ENCODE results near the gene NPAT.
A peak's percentile ranks its signal among the peaks of the same experiment; 100 is the strongest.

The NPAT gene

DNA sequence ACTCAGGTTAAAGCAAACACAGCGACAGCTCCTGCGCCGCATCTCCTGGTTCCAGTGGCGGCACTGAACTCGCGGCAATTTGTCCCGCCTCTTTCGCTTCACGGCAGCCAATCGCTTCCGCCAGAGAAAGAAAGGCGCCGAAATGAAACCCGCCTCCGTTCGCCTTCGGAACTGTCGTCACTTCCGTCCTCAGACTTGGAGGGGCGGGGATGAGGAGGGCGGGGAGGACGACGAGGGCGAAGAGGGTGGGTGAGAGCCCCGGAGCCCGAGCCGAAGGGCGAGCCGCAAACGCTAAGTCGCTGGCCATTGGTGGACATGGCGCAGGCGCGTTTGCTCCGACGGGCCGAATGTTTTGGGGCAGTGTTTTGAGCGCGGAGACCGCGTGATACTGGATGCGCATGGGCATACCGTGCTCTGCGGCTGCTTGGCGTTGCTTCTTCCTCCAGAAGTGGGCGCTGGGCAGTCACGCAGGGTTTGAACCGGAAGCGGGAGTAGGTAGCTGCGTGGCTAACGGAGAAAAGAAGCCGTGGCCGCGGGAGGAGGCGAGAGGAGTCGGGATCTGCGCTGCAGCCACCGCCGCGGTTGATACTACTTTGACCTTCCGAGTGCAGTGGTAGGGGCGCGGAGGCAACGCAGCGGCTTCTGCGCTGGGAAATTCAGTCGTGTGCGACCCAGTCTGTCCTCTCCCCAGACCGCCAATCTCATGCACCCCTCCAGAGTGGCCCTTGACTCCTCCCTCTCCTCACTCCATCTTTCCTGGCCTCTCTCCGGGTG, at the start of gene NPAT, which contains the start of gene ATM:
Gene NPAT (minus strand): TSS at position 65 of the 774 bp plus-strand sequence. CDS start 102 bp downstream, outside the sequence.
Gene ATM (plus strand): TSS at position 494 of the 774 bp plus-strand sequence. CDS start 4,558 bp downstream, outside the sequence.
- DNase-seq: peak; percentile 97

DNA sequence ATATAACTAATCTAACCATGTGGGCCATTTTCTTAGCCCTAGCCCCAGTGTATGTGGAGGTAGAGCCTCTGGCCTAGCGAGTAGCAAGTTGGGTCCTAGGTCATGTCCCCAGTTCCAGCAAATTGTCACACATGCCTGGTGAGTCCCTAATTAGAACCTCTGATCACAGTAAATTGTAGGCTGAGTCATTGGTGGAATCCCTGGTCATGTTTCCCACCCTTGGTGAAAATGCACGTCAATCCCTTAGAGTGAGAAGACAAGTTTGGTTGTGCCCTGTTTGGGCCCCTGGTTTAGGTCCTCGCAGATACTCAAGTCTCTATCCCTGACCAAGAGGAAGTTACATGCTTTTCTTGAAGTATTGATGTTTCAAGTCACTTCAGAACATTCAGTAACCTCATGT, 47.1 kb upstream of the NPAT start:
- DNase-seq: no peak

DNA sequence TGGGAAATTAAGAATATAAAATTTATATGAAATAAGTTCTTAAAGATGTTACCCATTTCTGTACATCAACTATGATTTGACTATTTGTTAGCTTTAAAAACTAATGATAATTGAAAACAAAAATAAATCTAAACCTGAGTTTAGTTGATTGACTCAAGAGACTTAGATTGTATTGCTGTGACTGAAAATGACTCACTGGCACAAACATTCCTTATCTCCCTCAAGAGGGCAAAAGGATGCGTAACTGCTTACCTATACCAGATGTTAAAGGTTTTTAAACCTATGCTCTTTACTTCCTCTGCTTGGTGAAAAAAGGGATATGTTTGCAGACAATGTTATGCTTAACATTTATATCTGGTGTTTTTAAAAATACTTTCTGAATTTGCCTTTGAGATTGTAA, 30.7 kb upstream of the NPAT start:
- no peak for DNase-seq

DNA sequence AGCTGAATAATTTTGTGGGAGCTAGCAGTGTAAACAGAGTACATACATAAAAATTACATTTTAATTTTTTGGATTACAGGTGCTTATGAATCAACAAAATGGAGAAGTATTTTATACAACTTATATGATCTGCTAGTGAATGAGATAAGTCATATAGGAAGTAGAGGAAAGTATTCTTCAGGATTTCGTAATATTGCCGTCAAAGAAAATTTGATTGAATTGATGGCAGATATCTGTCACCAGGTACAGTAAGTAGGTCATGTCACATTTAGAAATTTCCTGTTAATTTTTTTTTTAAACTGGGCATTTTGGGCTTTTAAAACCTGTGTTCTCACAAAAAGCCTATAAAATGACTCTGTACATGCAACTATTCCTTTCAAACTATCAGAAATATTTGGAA, 24.4 kb upstream of the NPAT start:
- DNase-seq: no peak

DNA sequence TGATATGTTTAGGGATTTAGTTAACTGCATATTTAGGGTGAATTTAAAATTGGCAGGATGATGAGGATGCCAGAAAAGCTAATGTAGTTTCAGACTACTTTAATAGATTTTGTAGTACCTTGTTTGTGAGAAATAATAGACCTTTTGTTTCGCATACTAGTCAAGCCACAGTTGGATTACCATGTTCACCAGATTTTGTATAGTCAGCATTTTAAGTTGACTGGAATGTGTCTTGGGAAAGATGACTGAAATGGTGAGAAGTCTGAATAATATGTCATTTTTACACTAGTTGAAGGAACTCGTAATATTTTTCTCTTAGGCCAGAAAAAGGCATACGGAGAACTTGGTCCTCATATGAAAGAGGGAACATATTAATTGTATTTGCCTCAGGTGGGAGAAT, 23.9 kb upstream of the NPAT start:
- no peak for DNase-seq

DNA sequence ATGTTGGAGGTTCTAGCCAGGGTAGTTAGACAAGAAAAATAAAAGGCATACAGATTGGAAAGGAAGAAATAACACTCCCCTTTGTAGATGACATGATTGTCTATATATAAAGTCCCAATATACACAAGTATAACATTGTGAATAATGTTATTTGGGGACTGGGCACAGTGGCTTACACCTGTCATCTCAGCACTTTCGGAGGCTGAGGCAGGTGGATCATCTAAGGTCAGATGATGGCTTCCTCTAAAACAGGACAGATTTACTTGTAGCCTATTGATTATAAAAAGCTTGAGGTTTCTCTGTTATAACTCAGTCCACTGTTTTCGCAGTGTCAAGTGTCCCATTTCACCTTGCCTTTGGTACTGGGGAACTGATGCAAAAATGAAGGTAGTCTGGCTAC, 20.0 kb upstream of the NPAT start:
- no peak for DNase-seq

DNA sequence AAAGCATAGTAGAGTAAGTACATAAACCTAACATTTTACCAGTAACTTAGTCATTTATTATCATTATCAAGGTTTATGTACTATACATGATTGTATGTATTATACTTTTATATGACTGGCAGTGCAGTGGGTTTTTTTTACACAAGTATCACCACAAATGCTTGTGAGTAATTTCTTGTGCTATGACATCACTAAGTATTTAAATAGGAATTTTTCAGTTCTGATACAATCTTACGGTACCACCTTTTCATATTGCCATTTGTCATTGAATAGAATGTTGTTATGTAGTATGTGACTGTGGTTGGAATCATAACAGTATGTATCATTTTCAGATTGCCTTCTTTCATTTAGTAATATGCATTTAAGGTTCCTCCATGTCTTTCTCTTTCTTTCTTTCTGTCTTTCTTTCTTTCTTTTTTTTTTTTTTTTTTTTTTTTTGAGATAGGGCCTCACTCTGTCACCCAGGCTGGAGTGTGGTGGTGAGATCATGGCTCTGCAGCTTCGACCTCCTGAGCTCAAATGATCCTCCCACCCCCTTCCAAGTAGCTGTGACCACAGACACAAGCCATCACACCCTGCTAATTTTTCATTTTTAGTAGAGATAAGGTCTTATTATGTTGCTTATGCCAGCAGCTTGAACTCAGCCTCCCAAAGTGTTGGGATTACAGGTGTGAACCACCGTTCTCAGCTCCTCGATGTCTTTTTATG, 19.0 kb upstream of the NPAT start:
- no peak for DNase-seq

DNA sequence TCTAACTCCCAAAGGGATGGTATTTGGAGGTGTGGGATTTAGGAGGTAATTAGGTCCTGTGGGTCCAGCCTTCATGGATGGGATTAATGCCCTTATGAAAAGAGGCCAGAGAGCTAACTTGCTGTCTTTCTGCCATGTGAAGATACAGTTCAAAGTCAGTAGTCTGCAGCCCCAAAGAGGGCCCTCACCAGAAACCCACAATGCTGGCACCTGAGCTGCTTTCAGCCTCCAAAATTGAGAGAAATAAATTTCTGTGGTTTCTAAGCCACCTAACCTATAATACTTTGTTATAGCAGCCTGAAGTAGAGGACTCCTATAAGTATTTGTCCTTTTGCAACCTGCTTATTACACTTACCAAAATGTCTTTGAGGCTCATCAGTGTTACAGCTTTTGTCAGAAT, 16.6 kb upstream of the NPAT start:
- DNase-seq: no peak

DNA sequence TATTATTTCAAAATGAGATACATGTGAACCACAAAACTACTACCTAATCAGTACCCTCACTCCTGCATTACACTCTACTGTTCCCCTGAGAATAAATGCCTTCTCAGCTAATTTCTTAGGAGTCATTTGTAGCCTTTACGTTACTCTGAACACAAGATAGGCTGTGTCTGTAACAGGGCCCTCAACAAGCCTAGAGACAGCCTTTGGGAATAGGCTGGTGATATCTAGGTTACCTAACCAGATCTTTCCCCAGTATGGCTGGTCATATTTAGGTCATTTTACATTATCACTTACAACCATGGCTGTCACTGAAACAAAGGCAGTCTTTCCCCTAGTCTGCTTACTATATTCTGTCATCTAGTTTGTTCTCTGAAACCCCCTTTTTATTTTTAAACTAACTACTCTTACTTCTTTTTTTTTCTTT, 14.6 kb upstream of the NPAT start:
- no peak for DNase-seq

DNA sequence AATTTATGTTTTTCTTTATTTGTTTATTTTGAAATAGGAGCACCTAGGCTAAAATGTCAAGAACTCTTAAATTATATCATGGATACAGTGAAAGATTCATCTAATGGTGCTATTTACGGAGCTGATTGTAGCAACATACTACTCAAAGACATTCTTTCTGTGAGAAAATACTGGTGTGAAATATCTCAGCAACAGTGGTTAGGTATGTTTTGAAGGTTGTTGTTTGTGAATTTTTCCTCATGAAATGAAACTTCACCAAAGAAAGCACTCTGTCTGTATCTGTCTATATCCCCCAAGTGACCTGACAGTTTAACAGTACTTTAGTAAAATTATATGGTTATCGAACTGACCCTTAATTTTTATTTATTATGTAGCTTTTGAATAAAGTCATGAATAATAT, 13.2 kb upstream of the NPAT start:
- DNase-seq: no peak

DNA sequence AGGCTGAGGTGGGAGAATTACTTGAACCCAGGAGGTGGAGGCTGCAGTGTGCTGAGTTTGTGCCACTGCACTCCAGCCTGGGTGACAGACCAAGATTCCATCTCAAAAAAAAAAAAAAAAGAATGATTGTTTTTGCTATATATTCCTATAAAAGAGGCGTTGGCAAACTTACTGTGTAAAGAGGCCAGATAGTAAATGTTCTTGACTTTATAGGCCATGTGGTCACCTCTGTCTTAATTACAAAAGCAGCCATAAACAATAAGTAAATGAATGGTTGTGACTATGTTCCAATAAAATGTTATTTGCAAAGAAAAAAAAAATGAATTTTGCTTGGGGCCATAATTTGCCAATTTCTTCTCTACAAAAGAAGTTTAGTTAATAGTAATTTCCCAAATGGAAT, 12.8 kb upstream of the NPAT start:
- DNase-seq: no peak

DNA sequence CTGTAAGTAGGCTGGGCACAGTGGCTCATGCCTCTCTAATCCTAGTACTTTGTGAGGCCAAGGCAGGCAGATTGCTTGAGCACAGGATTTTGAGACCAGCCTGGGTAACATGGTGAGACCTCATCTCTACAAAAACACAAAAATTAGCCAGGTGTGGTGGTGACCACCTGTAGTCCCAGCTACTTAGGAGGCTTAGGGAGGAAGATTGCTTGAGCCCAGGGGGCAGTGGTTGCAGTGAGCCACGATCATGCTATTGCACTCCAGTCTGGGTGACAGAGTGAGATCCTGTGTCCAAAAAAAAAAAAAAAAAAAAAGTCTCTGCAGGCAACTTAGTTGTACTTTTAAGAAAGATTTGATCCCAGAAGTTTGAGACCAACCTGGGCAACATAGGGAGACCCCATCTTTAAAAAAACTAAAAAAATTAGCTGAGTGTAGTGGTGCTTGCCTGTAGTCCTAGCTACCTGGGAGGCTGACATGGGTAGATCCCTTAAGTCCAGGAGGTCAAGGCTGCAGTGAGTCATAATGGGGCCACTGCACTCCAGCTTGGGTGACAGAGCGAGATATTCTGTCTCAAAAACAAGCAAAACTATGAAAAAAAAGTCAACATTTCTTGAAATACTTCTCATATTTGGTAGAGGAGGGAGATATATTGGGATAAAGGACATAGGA, 11.0 kb upstream of the NPAT start:
- DNase-seq: no peak

DNA sequence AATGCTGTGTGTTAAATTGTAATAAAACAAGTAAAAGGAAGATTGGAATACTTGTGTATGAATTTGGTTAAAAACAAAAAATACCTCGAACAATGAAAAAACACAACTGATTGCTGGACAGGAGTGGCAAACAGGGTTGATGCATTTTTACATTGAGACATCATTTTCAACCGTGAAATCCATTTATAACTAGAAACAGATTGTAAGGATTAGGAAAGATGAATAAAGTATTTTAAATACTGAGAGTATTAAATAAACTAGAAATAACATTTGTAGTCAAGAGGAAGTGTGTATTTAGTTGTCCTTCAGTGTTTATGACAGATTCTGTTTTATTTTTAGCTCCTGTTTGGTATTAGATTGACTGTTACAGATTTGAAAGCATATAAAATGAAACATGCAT, 5.8 kb upstream of the NPAT start:
- no peak for DNase-seq

DNA sequence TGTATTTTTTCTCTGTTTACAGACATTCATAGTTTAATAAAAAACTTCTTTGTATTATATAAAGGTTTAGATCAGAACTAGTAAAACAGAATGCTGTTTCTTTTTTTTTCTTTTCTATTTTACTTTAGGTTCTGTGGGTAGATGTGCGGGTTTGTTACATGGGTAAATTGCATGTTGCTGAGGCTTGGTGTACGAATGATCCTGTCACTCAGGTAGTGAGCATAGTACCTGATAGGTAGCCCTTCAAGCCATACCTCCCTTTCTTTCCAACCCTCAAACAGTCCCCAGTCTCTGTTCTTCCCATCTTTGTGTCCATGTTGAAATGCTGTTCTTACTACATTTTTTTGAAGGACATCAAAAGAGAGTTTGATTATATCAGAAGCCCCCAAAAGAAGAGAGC, 3.6 kb upstream of the NPAT start:
- no peak for DNase-seq

DNA sequence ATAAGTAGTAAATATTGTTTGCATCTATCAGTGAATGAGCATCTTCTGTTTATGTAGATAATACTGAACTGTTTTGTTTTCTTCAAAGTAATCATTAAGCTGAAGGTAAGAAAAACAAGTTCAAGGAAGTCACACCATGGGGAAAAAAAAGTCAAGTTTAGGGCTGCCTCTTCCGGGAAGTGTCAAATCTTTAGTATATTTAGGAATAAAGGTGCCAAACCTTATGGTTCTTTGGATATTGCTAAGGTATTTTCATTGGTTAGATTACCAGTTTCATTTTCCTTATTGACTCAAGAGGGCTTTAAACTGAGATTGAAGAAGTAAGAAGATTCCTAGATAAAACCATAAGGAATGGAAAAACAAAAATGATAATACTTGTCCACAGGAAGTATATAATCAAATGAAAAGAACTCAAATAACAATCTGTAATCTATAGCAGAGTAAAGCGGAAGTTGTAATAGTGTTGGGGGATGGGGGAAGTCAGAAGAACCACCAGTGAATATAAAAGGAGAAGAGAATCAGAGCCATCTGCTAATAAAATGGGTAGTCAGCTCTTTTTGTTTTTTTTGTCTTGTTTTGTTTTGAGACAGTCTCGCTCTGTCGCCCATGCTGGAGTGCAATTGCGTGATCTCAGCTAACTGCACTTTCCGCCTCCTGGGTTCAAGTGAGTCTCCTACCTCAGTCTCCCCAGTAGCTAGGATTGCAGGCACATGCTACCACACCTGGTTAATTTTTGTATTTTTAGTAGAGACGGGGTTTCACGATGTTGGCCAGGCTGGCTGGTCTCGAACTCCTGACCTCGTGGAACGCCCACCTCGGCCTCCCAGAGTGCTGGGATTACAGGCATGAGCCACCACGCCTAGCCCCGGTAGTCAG, 2.7 kb upstream of the NPAT start:
- DNase-seq: no peak

DNA sequence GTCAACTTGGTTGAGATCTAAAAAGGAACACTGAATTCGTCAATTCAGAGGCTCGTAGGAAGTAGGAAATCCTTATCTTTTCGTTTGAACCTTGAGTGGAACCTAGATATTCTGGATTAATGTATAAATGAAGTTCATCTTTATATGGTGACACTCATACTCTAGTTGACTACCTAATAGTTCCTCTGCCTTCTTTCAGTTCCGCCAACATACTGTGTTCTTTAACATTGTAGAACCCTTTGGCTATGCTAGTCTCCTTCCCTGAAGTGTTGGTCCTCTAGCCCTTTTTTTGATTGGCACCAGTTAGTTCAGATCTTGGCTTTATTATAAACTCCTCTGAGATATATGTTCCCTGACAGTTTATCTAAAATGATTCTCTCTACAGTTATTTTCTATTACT, 1.9 kb upstream of the NPAT start:
- no peak for DNase-seq

DNA sequence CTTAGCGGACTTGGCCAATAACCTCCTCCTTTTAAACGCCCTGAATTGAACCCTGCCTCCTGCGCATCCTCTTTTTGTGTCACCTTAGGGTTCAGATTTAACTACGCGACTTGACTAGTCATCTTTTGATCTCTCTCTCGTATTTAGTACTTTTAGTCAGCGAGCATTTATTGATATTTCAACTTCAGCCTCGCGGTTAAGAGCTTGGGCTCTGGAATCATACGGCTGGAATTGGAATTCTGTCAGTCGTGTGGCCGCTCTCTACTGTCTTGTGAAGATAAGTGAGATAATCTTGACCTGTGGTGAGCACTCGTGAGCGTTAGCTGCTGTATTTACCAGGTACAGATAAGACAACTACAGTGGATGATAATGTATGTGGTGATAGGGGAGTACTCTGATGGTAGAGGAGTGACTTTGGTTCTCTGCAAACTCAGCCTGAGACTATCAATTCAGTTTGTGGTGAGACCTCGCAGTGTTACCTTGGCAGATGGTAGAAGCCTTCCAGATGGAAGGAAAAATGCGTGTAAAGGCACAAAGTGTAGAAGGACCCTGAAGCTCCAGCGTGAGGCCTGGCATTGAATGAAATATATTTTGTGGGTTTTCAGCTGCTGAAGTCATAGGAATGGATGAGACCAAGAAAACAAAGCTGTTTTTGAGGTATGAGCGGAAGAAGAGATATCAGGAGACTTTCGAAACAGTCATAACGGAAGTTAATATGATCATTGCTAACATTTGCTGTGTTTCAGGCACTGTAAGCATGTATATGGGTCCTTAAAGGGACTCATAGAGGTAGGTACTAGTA, 1.1 kb upstream of the NPAT start:
- DNase-seq: no peak

DNA sequence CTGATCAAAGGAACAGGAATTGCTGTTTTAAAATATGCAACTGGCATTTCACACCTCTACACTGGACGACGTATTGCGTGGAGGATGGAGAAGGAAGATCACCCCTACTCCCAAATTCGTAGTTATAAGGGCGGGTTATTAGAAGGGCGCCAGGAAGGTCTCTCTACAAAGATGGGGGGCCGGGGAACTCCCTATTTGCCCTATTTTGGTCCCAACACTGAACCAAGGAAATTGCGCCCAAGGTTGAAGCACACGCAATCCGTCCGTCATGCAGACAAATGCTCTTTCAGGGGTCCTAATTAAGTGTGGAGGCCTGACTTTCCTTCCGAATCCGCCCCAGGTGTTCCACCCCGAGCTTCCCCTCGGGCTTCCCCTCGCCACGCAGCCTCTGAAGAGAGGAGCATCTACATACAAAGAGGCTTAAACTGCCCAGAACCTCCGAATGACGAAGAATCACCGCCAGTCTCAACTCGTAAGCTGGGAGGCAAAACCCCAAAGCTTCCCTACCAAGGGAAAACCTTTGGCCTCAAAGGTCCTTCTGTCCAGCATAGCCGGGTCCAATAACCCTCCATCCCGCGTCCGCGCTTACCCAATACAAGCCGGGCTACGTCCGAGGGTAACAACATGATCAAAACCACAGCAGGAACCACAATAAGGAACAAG, 396 bp downstream of the NPAT start:
- DNase-seq: no peak

DNA sequence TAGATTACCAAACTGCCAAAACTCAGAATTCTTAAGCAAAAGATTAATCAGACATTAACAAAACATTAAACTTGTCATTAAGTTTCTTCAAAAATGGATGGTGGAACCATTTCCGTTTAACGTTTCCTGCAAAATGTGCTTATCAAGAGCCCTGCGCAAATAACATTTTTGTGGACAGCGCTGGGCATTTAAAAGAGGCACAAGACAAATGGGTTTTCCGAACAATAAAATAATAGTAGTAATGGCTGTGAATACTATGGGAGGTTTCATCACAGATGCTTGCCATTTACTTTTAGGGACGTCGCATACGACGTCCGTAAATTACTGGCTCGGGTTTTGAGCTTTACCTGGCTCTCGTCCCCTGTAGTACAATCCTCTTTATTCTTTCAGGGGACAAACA, 1.1 kb downstream of the NPAT start:
- no peak for DNase-seq

DNA sequence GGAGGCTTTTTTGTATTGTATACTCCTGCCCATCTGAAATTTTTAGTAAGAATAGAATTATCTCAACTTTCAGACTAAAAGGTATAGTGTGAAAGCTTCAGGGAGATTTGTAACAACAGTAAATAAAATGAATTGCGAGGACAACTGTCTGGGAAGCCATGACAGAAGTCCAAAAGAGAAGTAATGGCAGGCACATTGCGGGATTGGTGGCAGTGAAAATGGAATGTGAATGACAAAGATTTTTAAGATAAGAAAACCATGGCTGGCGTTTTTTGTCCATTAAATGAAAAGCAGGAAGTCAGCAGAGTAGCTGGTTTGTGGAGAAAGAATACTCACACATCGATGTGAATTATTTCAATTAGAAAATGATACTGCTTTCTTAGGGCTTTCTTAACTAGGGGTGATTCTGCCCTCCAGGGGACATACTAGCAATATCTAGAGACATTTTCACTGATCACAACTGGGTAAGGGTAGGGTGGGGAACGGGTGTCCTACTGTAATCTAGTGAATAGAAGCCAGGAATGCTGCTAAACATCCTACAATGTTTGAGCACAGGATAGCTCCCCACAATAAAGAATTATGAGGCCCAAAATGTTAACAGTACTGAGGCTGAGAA, 1.6 kb downstream of the NPAT start:
- DNase-seq: no peak
